AG04449 (cell line): ENCODE results near the gene CASD1.

Source experiments
- CTCF ChIA-PET: fragments of 350-600 bp; formaldehyde crosslinking; extraction: SDS; loops from one replicate; lab custom pipeline; 2021; ENCODE audit warnings: antibody characterized with exemption; lab: Yijun Ruan, JAX
- POLR2A ChIA-PET: fragments of 400-600, 350-600 bp; formaldehyde crosslinking; extraction: SDS; loops from one replicate; lab custom pipeline; 2020; ENCODE audit warnings: antibody characterized with exemption, inconsistent platforms; lab: Yijun Ruan, JAX
- DNase-seq: peaks from one replicate; pipeline ENCODE4 v3.0.0-alpha.2; 2010; ENCODE audit warnings: low read depth, low spot score
- H3K4me3 ChIP-seq: 2 replicates; pipeline ENCODE4 v1.5.1; 2011; ENCODE audit warnings: low read depth, mild to moderate bottlenecking, control low read depth, low read length
- CTCF ChIP-seq: IDR thresholded peaks from one replicate; pipeline ENCODE4 v1.5.1; 2011; ENCODE audit warnings: mild to moderate bottlenecking, moderate library complexity, low read length, control low read depth, inconsistent platforms; ENCODE audit not compliant: insufficient read depth; ENCODE audit errors: missing control alignments

The CASD1 gene

GRCh38 chr7:94591176-94591575, 81.6 kb downstream of the CASD1 start:
- no peak for TF ChIP-seq CTCF
- no peak for DNase-seq
- POLR2A ChIA-PET, result no interaction called here
- CTCF ChIA-PET, result no interaction called here
- no peak overlapping the region for H3K4me3 ChIP-seq

- POLR2A ChIA-PET, result no interaction called here
- CTCF ChIA-PET, result interaction anchor here (0.9 to 2.3 kb wide), 2 partner anchors 13 to 23 kb away, joined by 4 to 5 read pairs; no protein-coding TSS in a partner anchor
- TF ChIP-seq CTCF, result no peak
- no peak overlapping the region for H3K4me3 ChIP-seq
- DNase-seq, result no peak
Measured at GRCh38 chr7:94594882-94595281, 85.3 kb downstream of the CASD1 start.

DNA sequence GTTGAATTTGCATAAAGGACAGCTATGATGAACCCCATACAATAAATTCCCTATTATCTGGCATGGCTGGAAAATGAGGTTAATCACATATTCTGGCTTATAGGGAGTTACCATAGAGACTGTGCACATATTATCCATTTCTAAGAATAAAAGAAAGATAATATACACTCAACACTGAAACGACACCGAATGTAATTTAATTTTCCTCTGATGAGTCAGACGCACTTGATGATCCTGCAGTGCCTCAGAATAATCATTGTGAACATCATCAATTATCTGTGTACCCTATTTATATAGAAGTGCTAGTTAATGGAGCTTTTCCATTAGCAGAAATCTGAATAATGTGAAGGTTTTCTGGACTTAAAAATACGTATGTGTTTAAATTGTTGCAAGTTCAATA, 86.1 kb downstream of the CASD1 start:
- ChIA-PET POLR2A (no interaction called here), CTCF (interaction anchor here (0.9 kb wide), 1 partner anchor 14 kb away, joined by 4 read pairs; no protein-coding TSS in a partner anchor)
- TF ChIP-seq CTCF, result no peak
- DNase-seq, result no peak
- H3K4me3 ChIP-seq, result no peak overlapping the region

GRCh38 chr7:94600267-94600666, 90.7 kb downstream of the CASD1 start:
- POLR2A ChIA-PET, result no interaction called here
- TF ChIP-seq CTCF, result no peak
- no peak for DNase-seq
- CTCF ChIA-PET, result no interaction called here
- no peak overlapping the region for H3K4me3 ChIP-seq

DNA sequence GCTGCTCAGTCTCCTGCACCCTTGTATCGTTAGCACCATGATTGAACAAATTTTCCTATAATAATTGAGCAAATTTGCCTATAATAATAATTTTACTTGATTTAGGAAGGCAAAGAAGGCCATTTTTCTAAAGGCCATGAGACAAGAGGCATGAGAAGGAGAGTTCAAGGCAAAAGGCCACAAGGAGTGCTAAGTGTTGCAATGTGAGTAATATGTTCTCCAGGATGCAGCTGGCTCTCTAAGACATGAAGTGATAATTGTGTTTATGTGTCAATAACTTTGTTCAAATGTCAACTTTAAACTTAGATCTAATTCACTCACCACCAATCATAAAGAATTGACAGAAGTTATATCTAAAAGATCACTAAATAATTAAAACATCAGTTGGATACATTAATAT, 92.6 kb downstream of the CASD1 start:
- H3K4me3 ChIP-seq, result no peak overlapping the region
- ChIA-PET POLR2A (no interaction called here), CTCF (no interaction called here)
- TF ChIP-seq CTCF, result no peak
- DNase-seq, result no peak

- H3K4me3 ChIP-seq, result no peak overlapping the region
- TF ChIP-seq CTCF, result no peak
- CTCF ChIA-PET, result no interaction called here
- DNase-seq, result no peak
- POLR2A ChIA-PET, result no interaction called here
Measured at GRCh38 chr7:94605031-94605430, 95.4 kb downstream of the CASD1 start.
